ENCODE data around the gene SDHB. TPM values are rescaled to one million over a fixed set of nuclear protein-coding genes. Genes with fewer than 3 reads are reported as not detected.

The SDHB gene
- polyA plus RNA-seq, 1 donor (not counting 4 experiments of a cell fraction or from before 2014, with no cell fraction given): 228 TPM

DNA sequence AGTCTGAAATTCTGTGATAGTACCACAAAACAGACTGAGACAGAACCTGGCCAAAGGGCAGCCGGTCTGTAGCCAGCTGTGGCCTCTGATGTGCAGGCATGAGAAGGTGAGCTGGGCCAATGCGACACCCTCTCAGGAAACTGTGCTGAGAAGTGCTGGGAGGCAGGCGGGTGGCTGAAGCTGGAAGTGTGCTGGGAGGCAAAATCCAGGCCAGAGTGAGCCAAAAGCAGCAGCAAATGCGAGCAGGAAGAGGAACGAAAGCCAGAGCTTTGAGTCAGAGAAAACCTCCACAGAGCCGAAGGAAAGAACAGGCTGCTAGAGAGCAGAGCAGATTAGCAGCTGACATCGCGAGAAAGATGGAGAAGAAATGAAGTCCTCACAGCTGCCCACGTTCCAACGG lies 31.9 kb downstream of the SDHB start:
- FAIRE-seq (no peak), DNase-seq (ENCODE audit: low read depth, low spot score) (no peak)
- H3K27ac ChIP-seq (ENCODE audit: control insufficient read depth, insufficient read depth, low read length): no peak overlapping the region
- H3K4me2 ChIP-seq (ENCODE audit: control insufficient read depth, extremely low read depth, insufficient read depth, low read depth, low read length): no peak overlapping the region
- H4K20me1 ChIP-seq (ENCODE audit: control insufficient read depth, extremely low read depth, insufficient read depth, low read length): no peaks in the 10 kb centered on the region
- H3K36me3 ChIP-seq (ENCODE audit: control insufficient read depth in 2 of 2, extremely low read depth in 1 of 2, insufficient read depth in 2 of 2, low read length in 2 of 2): peaks cover 34 to 49% of the 10 kb centered on the region in 2 experiments
- no peaks in the 10 kb centered on the region for H3K27me3 ChIP-seq (ENCODE audit: control insufficient read depth, extremely low read depth, insufficient read depth, low read length)
- no peaks in the 10 kb centered on the region for H3K4me1 ChIP-seq (ENCODE audit: control insufficient read depth, extremely low read depth, insufficient read depth, low read length)
- H3K9me3 ChIP-seq (ENCODE audit: control insufficient read depth, low read depth, low read length): no peaks in the 10 kb centered on the region
- TF ChIP-seq, protein P1, sequence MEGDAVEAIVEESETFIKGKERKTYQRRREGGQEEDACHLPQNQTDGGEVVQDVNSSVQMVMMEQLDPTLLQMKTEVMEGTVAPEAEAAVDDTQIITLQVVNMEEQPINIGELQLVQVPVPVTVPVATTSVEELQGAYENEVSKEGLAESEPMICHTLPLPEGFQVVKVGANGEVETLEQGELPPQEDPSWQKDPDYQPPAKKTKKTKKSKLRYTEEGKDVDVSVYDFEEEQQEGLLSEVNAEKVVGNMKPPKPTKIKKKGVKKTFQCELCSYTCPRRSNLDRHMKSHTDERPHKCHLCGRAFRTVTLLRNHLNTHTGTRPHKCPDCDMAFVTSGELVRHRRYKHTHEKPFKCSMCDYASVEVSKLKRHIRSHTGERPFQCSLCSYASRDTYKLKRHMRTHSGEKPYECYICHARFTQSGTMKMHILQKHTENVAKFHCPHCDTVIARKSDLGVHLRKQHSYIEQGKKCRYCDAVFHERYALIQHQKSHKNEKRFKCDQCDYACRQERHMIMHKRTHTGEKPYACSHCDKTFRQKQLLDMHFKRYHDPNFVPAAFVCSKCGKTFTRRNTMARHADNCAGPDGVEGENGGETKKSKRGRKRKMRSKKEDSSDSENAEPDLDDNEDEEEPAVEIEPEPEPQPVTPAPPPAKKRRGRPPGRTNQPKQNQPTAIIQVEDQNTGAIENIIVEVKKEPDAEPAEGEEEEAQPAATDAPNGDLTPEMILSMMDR (optimal IDR thresholded peaks at IDR 0.05 in 1 of 3, IDR thresholded peaks at IDR 0.05 in 1 of 3, conservative IDR thresholded peaks at IDR 0.05 in 1 of 3; ENCODE audit: extremely low read depth in 1 of 3, insufficient read depth in 2 of 3, low read length in 3 of 3): no peak
- TF ChIP-seq EZH2 (IDR thresholded peaks at IDR 0.05; ENCODE audit: low read length): no peak
- no peak overlapping the region for H3K4me3 ChIP-seq (ENCODE audit: control insufficient read depth in 2 of 3, extremely low read depth in 1 of 3, insufficient read depth in 2 of 3, low read depth in 1 of 3, low read length in 3 of 3)
- dilution Hi-C loops (cut with MboI; ENCODE audit: extremely low pct_ligation_motif_present, low sequenced_read_pairs): no loop called here
- H3K79me2 ChIP-seq (ENCODE audit: control insufficient read depth, insufficient read depth, low read length): no peaks in the 10 kb centered on the region
- no peak overlapping the region for H2AFZ ChIP-seq (ENCODE audit: control insufficient read depth, low read length)
- no peak overlapping the region for H3K9ac ChIP-seq (ENCODE audit: control insufficient read depth, extremely low read depth, insufficient read depth, low read length)
- H3K9me1 ChIP-seq (ENCODE audit: control insufficient read depth, extremely low read depth, insufficient read depth, low read length): no peaks in the 10 kb centered on the region

DNA sequence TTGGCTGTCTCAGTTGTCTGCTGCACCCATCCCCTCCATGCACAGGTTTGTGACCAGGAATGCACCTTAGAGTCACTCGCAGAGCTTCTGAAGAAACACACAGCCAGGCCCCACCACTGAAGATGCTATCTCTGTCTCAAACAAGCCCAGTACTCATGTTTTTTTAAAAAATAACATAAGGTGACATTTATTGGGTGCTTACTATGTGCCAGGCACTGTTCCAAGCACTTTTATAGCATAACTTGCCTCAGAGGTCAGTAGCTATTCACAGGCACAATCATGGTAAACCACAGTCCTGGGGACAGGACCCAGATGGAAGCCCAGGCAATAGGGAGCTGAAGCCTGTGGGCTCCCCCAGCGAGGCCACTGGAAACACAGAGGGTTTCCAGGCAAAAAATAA lies 33.3 kb downstream of the SDHB start:
- Histone ChIP-seq H3K4me2 (ENCODE audit: control insufficient read depth, extremely low read depth, insufficient read depth, low read depth, low read length) (no peak overlapping the region), H3K27me3 (ENCODE audit: control insufficient read depth, extremely low read depth, insufficient read depth, low read length) (no peaks in the 10 kb centered on the region), H4K20me1 (ENCODE audit: control insufficient read depth, extremely low read depth, insufficient read depth, low read length) (no peaks in the 10 kb centered on the region), H2AFZ (ENCODE audit: control insufficient read depth, low read length) (no peak overlapping the region), H3K27ac (ENCODE audit: control insufficient read depth, insufficient read depth, low read length) (no peak overlapping the region), H3K9ac (ENCODE audit: control insufficient read depth, extremely low read depth, insufficient read depth, low read length) (no peak overlapping the region), H3K79me2 (ENCODE audit: control insufficient read depth, insufficient read depth, low read length) (no peaks in the 10 kb centered on the region), H3K4me3 (ENCODE audit: control insufficient read depth in 2 of 3, extremely low read depth in 1 of 3, insufficient read depth in 2 of 3, low read depth in 1 of 3, low read length in 3 of 3) (no peak overlapping the region), H3K36me3 (ENCODE audit: control insufficient read depth in 2 of 2, extremely low read depth in 1 of 2, insufficient read depth in 2 of 2, low read length in 2 of 2) (peaks cover 30 to 42% of the 10 kb centered on the region in 2 experiments), H3K9me1 (ENCODE audit: control insufficient read depth, extremely low read depth, insufficient read depth, low read length) (no peaks in the 10 kb centered on the region), H3K4me1 (ENCODE audit: control insufficient read depth, extremely low read depth, insufficient read depth, low read length) (peaks cover 7% of the 10 kb centered on the region), H3K9me3 (ENCODE audit: control insufficient read depth, low read depth, low read length) (no peaks in the 10 kb centered on the region)
- TF ChIP-seq EZH2 (IDR thresholded peaks at IDR 0.05; ENCODE audit: low read length): no peak
- TF ChIP-seq, protein P1 (optimal IDR thresholded peaks at IDR 0.05 in 1 of 3, IDR thresholded peaks at IDR 0.05 in 1 of 3, conservative IDR thresholded peaks at IDR 0.05 in 1 of 3; ENCODE audit: extremely low read depth in 1 of 3, insufficient read depth in 2 of 3, low read length in 3 of 3): no peak
- dilution Hi-C loops (cut with MboI; ENCODE audit: extremely low pct_ligation_motif_present, low sequenced_read_pairs): no loop called here
- DNase-seq (ENCODE audit: low read depth, low spot score): no peak
- FAIRE-seq: no peak

Data from keratinocyte (primary cell).